Heart left ventricle (tissue), 13 donors: ENCODE measurements around the gene NRSN2.

Experiments
- CTCF ChIP-seq, 12 donors: fragments of 200-600 bp; sonication (generic) in 4 of 12; IDR thresholded peaks; one replicate each; pipeline versions ENCODE4 v1.5.0 to v1.8.0; 2018 to 2022; ENCODE audit warnings: antibody characterized with exemption in 12 of 12, mild to moderate bottlenecking in 5 of 12
- POLR2A ChIP-seq, 2 donors: fragments of 450-650 bp; IDR thresholded peaks; one replicate each; pipeline ENCODE4 v1.6.1; 2017; ENCODE audit warnings: antibody characterized with exemption in 2 of 2, mild to moderate bottlenecking in 2 of 2, moderate library complexity in 2 of 2
- donor health status: ischemic (EF 13 %, LVEDD 7.1; RV severe dilation, severe dysfunction).
- donor health status: DM: no; HTN: yes; CAD: no.
- donor health status: DM: no; HTN: no; CAD: no.
- donor health status: ischemic (EF 25% LVEDD 6.9; RV normal size, moderate dysfunction).
- donor health status: ischemic (EF 25% LVEDD 5.7; RV mildly dilated, moderate dysfunction).
- donor health status: ischemic (EF 35%, LVEDD 5.7; RV mildly dilated, moderate dysfunction).
- donor health status: nonischemic (EF 11% LVEDD 7.7; RV severe dilation, severe dysfunction).
- donor health status: DM: yes; HTN: yes; CAD: no.
- donor health status: PGD.
- donor health status: ischemic (EF 29% LVEDD 5.4; RV normal size, mild dysfunction).
- donor health status: nonischemic (EF 23%, LVEDD 6.1; RV moderate dilation, normal function).

- no peak for TF ChIP-seq POLR2A (IDR thresholded peaks at IDR 0.05)
- TF ChIP-seq CTCF (IDR thresholded peaks at IDR 0.05), result no peak
Observed at GRCh38 chr20:313402-313801, 33.5 kb upstream of the NRSN2 start.
